Mesendoderm (in vitro differentiated cells): ENCODE measurements around the gene SELENOO.
A peak's percentile ranks its signal among the peaks of the same experiment; 100 is the strongest.

ENCODE experiments used
- DNase-seq: peaks from one replicate; pipeline ENCODE4 v3.0.0; 2013
- H2AK5ac ChIP-seq: 2 replicates; pipeline ENCODE4 v1.6.1; 2013; ENCODE audit warnings: low read length, inconsistent platforms
- H2BK120ac ChIP-seq: 2 replicates; pipeline ENCODE4 v1.6.1; 2013; ENCODE audit warnings: low read depth, mild to moderate bottlenecking, low read length, moderate library complexity, mixed read lengths
- H2BK15ac ChIP-seq: replicated peaks from 2 replicates; pipeline ENCODE4 v1.6.1; 2013; ENCODE audit warnings: low read depth, mild to moderate bottlenecking, moderate library complexity
- H2BK5ac ChIP-seq: 2 replicates; pipeline ENCODE4 v1.6.1; 2013; ENCODE audit warnings: low read length, inconsistent platforms
- H3K18ac ChIP-seq: 2 replicates; pipeline ENCODE4 v1.6.1; 2013; ENCODE audit warnings: mild to moderate bottlenecking, low read length, mixed read lengths
- H3K23ac ChIP-seq: one replicate; pipeline ENCODE4 v1.6.1; 2013; ENCODE audit warnings: low read length
- H3K27ac ChIP-seq: 2 replicates; pipeline ENCODE4 v1.5.1; 2013; ENCODE audit warnings: low read depth, mild to moderate bottlenecking, inconsistent platforms, low read length, moderate library complexity
- H3K27me3 ChIP-seq: 2 replicates; pipeline ENCODE4 v1.6.1; 2013; ENCODE audit warnings: low read length, control low read depth, mild to moderate bottlenecking, inconsistent platforms; ENCODE audit not compliant: insufficient read depth, poor library complexity
- H3K36me3 ChIP-seq: 2 replicates; pipeline ENCODE4 v1.6.1; 2013; ENCODE audit warnings: low read length, inconsistent platforms; ENCODE audit not compliant: control insufficient read depth, insufficient read depth
- H3K4ac ChIP-seq: one replicate; pipeline ENCODE4 v1.6.1; 2013; ENCODE audit warnings: low read depth, mild to moderate bottlenecking, low read length, moderate library complexity
- H3K4me1 ChIP-seq: 2 replicates; pipeline ENCODE4 v1.6.1; 2013; ENCODE audit warnings: low read depth, low read length, inconsistent platforms; ENCODE audit not compliant: control insufficient read depth
- H3K4me2 ChIP-seq: 2 replicates; pipeline ENCODE4 v1.6.1; 2013; ENCODE audit warnings: low read length
- H3K4me3 ChIP-seq: 2 replicates; pipeline ENCODE4 v1.5.1; 2013; ENCODE audit warnings: mild to moderate bottlenecking, low read length
- H3K56ac ChIP-seq: one replicate; pipeline ENCODE4 v1.6.1; 2013; ENCODE audit warnings: low read length
- H3K79me1 ChIP-seq: 2 replicates; pipeline ENCODE4 v1.6.1; 2013; ENCODE audit warnings: low read length, inconsistent platforms
- H3K79me2 ChIP-seq: 2 replicates; pipeline ENCODE4 v1.6.1; 2013; ENCODE audit warnings: mild to moderate bottlenecking, low read length; ENCODE audit not compliant: control insufficient read depth, insufficient read depth
- H3K9ac ChIP-seq: 2 replicates; pipeline ENCODE4 v1.6.1; 2013; ENCODE audit warnings: low read length, inconsistent platforms
- H4K5ac ChIP-seq: one replicate; pipeline ENCODE4 v1.6.1; 2013; ENCODE audit warnings: low read length
- H4K8ac ChIP-seq: one replicate; pipeline ENCODE4 v1.6.1; 2013; ENCODE audit warnings: low read depth, mild to moderate bottlenecking, control low read depth, low read length, moderate library complexity
- WGBS: extraction: QIAGEN DNeasy Blood & Tissue Kit; methylation state at CpG from one replicate; pipeline ENCODE4 v1.1.7; 2013; ENCODE audit warnings: low lambda C conversion rate, missing lambda C conversion rate; ENCODE audit not compliant: insufficient coverage; ENCODE audit errors: extremely low coverage; 5-methylcytosine and 5-hydroxymethylcytosine counted together

SELENOO gene

GRCh38 chr22:50183141-50183971, 17.5 kb upstream of the SELENOO start:
- no CpG with 5 or more reads among the region's 19 CpGs for WGBS
- peaks cover 8% of the 10 kb centered on the region for H3K79me2 ChIP-seq
- H4K8ac ChIP-seq, result no peak overlapping the region
- H3K79me1 ChIP-seq, result peaks cover 4% of the 10 kb centered on the region
- H3K27me3 ChIP-seq, result no peaks in the 10 kb centered on the region
- no peak overlapping the region for H3K18ac ChIP-seq
- H3K4ac ChIP-seq, result no peak overlapping the region
- no peak overlapping the region for H3K9ac ChIP-seq
- H2AK5ac ChIP-seq, result no peak overlapping the region
- no peak overlapping the region for H3K56ac ChIP-seq
- H3K36me3 ChIP-seq, result no peaks in the 10 kb centered on the region
- H4K5ac ChIP-seq, result no peak overlapping the region
- H3K23ac ChIP-seq, result no peak overlapping the region
- H3K27ac ChIP-seq, result no peak overlapping the region
- no peaks in the 10 kb centered on the region for H3K4me1 ChIP-seq
- no peak overlapping the region for H2BK120ac ChIP-seq
- no peak overlapping the region for H3K4me3 ChIP-seq
- H2BK15ac ChIP-seq, result no peak overlapping the region
- no peak for DNase-seq
- H2BK5ac ChIP-seq, result no peak overlapping the region
- H3K4me2 ChIP-seq, result no peak overlapping the region

- H3K79me1 ChIP-seq, result peaks cover 6% of the 10 kb centered on the region
- no peak overlapping the region for H3K4me2 ChIP-seq
- H3K27ac ChIP-seq, result no peak overlapping the region
- no peak overlapping the region for H2BK120ac ChIP-seq
- H2BK5ac ChIP-seq, result no peak overlapping the region
- no peaks in the 10 kb centered on the region for H3K36me3 ChIP-seq
- no peaks in the 10 kb centered on the region for H3K4me1 ChIP-seq
- peak overlapping the region; percentile 70 for H3K9ac ChIP-seq
- no peak overlapping the region for H3K23ac ChIP-seq
- no peak overlapping the region for H2BK15ac ChIP-seq
- H3K27me3 ChIP-seq, result no peaks in the 10 kb centered on the region
- no peak overlapping the region for H3K4ac ChIP-seq
- no CpG with 5 or more reads among the region's 32 CpGs for WGBS
- peak overlapping the region; percentile 89 for H3K56ac ChIP-seq
- no peak overlapping the region for H4K5ac ChIP-seq
- H2AK5ac ChIP-seq, result no peak overlapping the region
- no peak overlapping the region for H3K18ac ChIP-seq
- H3K4me3 ChIP-seq, result no peak overlapping the region
- peaks cover 8% of the 10 kb centered on the region for H3K79me2 ChIP-seq
- no peak for DNase-seq
- no peak overlapping the region for H4K8ac ChIP-seq
Observed at GRCh38 chr22:50184004-50184901, 16.6 kb upstream of the SELENOO start.

DNA sequence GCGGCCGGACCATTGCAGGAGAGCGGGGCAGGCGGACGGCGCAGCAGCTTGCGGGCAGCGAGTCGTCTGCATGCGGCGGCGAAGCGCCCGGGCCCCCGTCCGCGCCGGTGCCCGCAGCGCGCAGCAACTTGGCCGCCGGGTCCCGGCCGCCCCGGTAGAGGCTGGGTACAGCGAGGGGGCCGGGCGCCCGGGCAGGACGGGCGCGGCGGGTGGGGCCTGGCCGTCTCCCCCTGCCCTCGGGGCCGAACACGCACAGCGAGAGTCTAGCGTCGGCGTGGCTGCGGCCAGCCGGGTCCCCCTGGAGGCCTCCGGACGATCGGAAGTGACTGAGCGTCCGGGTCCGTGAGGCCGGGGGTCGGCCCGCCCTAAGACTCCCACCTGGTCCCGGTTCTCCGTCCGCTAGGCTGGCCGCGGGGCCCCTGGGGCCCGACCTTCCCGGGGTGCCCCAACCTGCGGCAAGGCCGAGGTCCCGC, 15.9 kb upstream of the SELENOO start:
- WGBS, result no CpG with 5 or more reads among the region's 63 CpGs
- Histone ChIP-seq H3K4ac (no peak overlapping the region), H3K27me3 (no peaks in the 10 kb centered on the region), H3K4me3 (no peak overlapping the region), H2AK5ac (no peak overlapping the region), H3K36me3 (no peaks in the 10 kb centered on the region), H2BK5ac (no peak overlapping the region), H2BK120ac (no peak overlapping the region), H3K79me1 (peaks cover 6% of the 10 kb centered on the region), H4K5ac (no peak overlapping the region), H2BK15ac (no peak overlapping the region), H3K4me1 (peaks cover under 1% of the 10 kb centered on the region), H3K18ac (no peak overlapping the region), H3K79me2 (peaks cover 8% of the 10 kb centered on the region), H4K8ac (no peak overlapping the region), H3K4me2 (peak overlapping the region; percentile 71), H3K23ac (peak overlapping the region; percentile 89), H3K9ac (peak overlapping the region; percentile 70), H3K27ac (no peak overlapping the region), H3K56ac (peak overlapping the region; percentile 89)
- no peak for DNase-seq

DNA sequence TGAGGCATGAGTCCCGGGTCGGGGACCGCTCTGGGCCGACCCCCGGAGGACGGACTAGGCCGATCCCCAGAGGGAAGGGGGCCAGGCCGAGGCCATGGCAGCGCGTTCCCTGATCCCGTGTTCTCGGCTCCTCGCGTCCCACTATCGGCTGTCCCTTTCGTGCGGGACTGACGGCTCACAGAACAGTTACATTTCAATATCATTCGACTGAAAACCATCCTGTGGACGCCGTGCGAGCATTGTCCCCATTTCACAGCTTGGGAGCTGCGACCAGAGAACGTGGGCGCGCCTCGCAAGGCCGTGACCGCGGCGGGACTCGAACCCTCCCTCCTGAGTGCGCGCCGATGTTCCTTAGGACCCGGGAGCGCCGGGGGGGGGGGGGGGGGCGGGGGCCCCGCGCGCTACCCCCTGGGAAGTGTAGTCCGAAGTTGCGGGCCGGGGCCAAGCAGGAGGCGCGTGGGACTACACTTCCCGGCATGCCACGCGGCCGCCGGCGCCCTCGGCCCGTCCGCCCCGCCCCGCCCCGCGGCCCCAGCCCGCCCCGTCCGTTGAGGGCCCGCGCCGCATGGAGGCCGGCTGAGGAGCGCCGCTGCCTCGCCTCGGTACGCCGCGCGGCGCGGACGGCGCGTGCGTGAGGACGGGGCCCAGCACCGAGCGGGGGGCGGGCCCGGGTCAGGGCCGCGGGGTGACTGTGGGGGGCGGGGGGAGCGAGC, 15.3 kb upstream of the SELENOO start, which contains the start of gene TRABD:
TSS of gene TRABD (plus strand) at position 539 of the 713 bp plus-strand sequence. CDS start 7,148 bp downstream, outside the sequence.
- H2BK5ac ChIP-seq, result no peak within 1 kb of the TSS
- H4K8ac ChIP-seq, result no peak within 1 kb of the TSS
- no peaks in the 10 kb centered on the region for H3K36me3 ChIP-seq
- H3K56ac ChIP-seq, result peak within 1 kb of the TSS; percentile 91
- peak within 1 kb of the TSS; percentile 66 for H3K18ac ChIP-seq
- H3K79me1 ChIP-seq, result peaks cover 6% of the 10 kb centered on the region
- H3K4me2 ChIP-seq, result peak within 1 kb of the TSS; percentile 85
- no peak within 1 kb of the TSS for H2AK5ac ChIP-seq
- no peak within 1 kb of the TSS for H3K27ac ChIP-seq
- H3K27me3 ChIP-seq, result no peaks in the 10 kb centered on the region
- peak; percentile 93 for DNase-seq
- H4K5ac ChIP-seq, result no peak within 1 kb of the TSS
- H3K4ac ChIP-seq, result peak within 1 kb of the TSS; percentile 87
- H3K4me3 ChIP-seq, result peak within 1 kb of the TSS; percentile 64
- peaks cover 8% of the 10 kb centered on the region for H3K79me2 ChIP-seq
- peaks cover 2% of the 10 kb centered on the region for H3K4me1 ChIP-seq
- peak within 1 kb of the TSS; percentile 88 for H3K9ac ChIP-seq
- no peak within 1 kb of the TSS for H2BK15ac ChIP-seq
- no CpG with 5 or more reads among the region's 90 CpGs for WGBS
- H2BK120ac ChIP-seq, result no peak within 1 kb of the TSS
- H3K23ac ChIP-seq, result peak within 1 kb of the TSS; percentile 89

GRCh38 chr22:50186181-50186714, 14.6 kb upstream of the SELENOO start:
- H3K79me2 ChIP-seq, result peaks cover 10% of the 10 kb centered on the region
- peak overlapping the region; percentile 87 for H3K4ac ChIP-seq
- H2BK120ac ChIP-seq, result no peak overlapping the region
- H3K27ac ChIP-seq, result no peak overlapping the region
- H3K79me1 ChIP-seq, result peaks cover 11% of the 10 kb centered on the region
- H3K36me3 ChIP-seq, result no peaks in the 10 kb centered on the region
- peak overlapping the region; percentile 88 for H3K9ac ChIP-seq
- H3K4me3 ChIP-seq, result peak overlapping the region; percentile 64
- peak overlapping the region; percentile 80 for H3K23ac ChIP-seq
- H3K18ac ChIP-seq, result peak overlapping the region; percentile 66
- H4K5ac ChIP-seq, result no peak overlapping the region
- no CpG with 5 or more reads among the region's 47 CpGs for WGBS
- H3K56ac ChIP-seq, result peak overlapping the region; percentile 91
- DNase-seq, result no peak
- no peaks in the 10 kb centered on the region for H3K27me3 ChIP-seq
- H3K4me2 ChIP-seq, result peak overlapping the region; percentile 85
- no peak overlapping the region for H4K8ac ChIP-seq
- H2AK5ac ChIP-seq, result no peak overlapping the region
- no peak overlapping the region for H2BK5ac ChIP-seq
- peaks cover 2% of the 10 kb centered on the region for H3K4me1 ChIP-seq
- H2BK15ac ChIP-seq, result no peak overlapping the region
